HG02884 (cell line): ENCODE measurements around the gene C1orf116.

Experiments
- ATAC-seq: cut with Tn5 transposase; IDR thresholded peaks from one replicate; pipeline ENCODE4 v1.9.1; 2021; ENCODE audit warnings: mild to moderate bottlenecking, moderate library complexity; ENCODE audit not compliant: unreplicated experiment

Gene C1orf116

DNA sequence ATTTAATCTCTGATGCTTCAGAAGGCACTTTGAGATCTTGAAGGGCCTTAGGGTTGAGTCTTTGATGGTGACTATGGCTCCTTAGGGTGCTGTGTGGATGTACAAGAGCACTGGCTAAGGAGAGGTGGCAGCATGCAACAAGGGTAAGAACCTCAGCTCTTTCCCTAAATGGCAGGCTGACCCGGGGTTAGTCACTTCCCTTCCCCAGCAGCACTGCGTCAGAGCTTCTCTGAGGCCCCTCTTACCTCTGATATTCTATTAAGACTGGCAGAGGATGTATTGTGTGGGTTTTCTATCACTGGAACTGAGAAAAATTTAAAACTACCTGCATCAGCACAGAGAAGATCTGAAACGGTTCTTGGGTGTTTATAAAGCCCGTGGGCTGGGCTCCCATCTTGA is 11.8 kb downstream of the C1orf116 start:
- ATAC-seq, result no peak

DNA sequence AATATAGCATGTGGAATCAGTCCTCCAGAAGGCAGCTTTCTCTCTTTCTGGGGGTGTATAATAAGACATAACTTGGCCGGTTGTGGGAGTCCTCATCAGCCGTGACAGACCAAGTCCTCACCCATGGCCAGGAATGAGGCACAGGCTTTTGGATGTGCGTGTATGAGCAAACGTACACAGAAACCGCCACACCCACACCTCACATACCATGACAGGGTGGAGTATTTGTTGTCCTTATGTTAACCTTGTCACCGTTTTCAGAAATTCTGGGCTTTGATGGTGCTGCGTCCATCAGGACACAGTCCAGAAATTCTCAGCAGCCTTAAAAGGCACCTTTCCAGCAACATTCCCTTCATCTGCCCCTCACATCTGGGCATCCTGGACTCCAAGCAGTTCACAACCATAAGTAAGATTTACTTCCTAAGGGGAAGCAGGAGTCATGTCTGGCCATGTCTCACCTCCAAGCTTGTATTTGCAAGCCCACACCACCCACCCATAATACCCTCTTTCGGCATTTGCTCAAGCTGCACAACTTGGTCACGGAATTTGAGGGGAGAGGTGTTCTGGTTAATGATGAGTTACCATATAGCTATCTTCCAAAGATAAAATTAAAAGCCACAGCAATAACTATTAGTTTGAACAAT is 12.4 kb downstream of the C1orf116 start:
- no peak for ATAC-seq

GRCh38 chr1:207019661-207020060 is 12.9 kb downstream of the C1orf116 start:
- no peak for ATAC-seq

GRCh38 chr1:207019161-207019560 is 13.4 kb downstream of the C1orf116 start:
- no peak for ATAC-seq

- no peak for ATAC-seq
These were observed 13.8 kb downstream of the C1orf116 start for GRCh38 chr1:207018707-207019106.

- ATAC-seq, result no peak
These were observed 14.7 kb downstream of the C1orf116 start for GRCh38 chr1:207017615-207018559.

DNA sequence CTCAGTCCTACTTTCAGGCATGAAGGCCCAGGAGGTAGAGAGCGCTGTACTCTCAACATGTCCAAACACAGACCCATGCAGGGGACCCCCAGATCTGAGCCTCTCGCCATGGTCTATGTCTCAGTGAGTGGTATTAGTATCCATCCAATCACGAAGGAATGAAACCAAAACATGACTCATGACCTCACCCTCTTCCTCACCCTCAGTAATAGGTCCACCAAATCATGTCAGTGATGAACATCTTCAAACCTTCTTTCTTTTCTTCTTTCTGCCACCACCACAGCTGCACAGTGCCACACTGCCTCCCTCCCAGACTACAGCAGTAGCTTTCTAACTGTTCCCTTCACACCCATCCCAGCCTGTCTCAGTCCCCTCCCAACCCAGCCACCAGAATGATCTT is 16.8 kb downstream of the C1orf116 start:
- no peak for ATAC-seq

DNA sequence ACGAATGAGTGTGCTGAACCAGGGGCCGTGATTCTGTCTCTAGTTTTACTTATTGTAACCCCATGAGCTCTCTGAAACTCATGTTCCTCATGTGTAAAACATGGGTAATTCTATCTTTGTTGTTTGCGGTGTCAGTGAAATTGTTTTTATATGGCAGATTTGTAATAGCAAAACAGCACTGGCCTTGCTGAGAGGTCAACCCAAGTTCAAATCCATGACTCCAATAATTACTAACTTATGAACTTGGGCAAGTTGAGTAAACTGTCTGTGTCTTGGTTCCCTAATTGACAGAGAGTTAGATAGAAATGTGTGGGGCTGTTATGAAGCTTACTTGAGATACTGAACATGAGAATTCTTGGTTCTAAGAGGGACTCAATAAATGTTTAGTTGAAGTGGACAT is 17.8 kb downstream of the C1orf116 start:
- ATAC-seq, result no peak

- ATAC-seq, result no peak
These were observed 19.1 kb downstream of the C1orf116 start for GRCh38 chr1:207013321-207014085.

- ATAC-seq, result no peak
These were observed 21.8 kb downstream of the C1orf116 start for GRCh38 chr1:207010726-207011125.

DNA sequence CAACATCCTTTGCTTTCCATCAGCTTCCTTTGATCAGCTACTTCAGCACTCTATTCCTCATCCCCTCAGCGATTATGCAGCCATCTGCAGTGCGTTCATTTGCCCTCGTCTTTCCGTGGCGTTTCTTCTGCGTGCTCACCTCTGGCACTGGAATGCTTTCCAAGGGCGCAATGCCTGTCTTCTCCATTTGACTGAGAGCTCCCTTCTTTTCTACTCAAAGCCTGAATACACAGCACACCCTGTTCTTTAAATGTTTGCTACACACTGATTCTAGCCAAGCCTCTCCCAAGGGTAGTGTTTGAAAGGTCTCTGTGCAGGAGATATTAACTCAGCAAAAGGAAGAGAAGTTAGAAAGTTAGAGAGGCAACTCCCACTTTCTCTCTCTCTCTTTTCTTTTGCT is 22.6 kb downstream of the C1orf116 start:
- no peak for ATAC-seq

DNA sequence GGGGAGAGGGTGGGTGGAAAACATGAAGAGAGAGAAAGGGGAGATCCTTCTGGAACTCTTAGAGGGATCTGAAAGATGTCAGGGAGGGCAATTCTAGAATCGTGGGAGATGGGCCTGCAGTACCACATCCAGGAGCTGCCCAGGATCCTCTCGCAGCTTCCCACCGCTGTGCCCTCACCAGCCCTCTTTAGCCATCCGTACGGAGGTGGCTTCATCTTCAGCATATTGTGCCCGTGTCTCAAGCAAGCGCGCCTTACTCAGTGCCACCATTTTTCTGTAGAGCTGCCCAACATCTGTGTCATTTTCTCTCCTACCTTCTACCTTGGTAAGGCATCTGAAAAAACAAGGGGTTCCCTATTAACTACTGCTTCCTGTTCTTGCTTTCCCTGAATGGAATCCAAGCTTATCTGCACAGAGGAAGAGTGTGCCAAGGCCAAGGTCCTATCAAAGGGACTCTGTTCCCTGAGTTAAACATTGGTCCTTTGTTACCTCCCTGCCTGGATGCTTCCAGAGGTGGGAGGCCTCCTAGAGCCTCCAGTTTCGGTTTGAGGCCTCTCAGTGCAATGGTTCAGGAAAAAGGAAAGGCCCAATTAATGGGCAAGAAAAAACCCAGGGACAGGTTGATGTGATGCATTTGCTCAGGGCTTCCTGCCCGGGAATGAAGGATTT is 23.2 kb downstream of the C1orf116 start:
- ATAC-seq, result no peak

DNA sequence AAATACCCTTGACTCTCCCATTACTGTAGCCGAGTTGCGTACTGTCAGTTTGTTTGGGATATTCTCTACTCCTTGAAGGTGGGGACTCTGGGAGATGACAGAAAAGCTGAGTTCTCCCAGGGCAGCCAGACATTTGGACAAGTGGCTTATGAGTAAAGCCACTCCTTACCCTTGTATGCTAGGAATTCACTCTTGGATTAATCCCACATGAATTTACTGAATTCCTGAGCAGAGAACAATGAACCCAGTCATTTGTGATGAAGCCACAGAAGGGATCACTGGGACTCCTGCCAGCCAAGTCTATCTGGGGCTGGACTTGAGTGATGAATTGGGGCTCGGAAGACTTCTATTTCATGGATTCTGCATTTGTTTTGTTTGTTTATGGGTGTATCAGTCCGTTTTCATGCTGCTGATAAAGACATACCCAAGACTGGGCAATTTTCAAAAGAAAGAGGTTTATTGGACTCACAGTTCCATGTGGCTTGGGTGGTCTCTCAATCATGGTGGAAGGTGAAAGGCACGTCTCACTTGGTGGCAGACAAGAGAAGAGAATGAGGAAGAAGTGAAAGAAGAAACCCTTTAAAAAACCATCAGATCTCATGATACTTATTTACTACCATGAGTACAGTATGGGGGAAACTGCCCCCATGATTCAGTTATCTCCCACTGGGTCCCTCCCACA is 25.1 kb downstream of the C1orf116 start:
- ATAC-seq, result no peak

DNA sequence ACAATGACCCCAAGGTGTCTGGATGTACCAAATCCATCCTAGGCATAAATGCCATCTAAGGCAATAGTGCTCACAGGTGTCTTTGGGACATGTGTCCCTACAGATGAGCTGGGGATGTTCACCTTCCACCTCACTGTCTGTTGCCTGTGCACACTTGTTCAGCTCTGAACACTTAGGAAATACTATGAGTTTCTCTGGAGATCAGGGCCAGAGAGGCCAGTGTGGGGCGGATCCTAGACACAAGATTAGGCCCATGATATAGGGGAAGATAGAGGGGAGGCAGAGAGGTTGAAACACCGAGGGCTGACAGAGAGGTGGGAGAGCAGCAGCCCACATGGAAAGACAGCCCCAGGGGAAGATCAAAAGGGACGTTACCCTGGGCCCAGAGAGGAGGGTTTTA is 25.6 kb downstream of the C1orf116 start:
- ATAC-seq, result no peak

DNA sequence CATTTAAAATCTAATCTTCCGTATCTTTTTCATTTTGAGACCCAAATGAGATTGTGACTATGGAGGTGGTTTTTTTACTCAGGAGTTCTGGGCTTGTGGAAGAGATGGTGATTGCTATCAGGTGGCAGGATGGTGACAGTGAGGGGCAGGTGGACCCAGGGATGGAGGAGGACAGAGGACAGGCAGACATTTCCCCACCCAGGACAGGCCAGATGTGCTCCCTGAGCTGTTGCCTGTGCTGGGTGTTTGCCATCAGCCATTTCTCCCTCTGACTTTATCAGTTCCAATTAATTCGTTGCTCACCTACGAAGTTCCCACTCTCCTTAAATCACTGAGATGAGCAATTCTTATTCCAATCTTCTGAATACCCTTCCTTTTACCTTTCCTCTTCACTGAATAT is 26.5 kb downstream of the C1orf116 start:
- no peak for ATAC-seq

DNA sequence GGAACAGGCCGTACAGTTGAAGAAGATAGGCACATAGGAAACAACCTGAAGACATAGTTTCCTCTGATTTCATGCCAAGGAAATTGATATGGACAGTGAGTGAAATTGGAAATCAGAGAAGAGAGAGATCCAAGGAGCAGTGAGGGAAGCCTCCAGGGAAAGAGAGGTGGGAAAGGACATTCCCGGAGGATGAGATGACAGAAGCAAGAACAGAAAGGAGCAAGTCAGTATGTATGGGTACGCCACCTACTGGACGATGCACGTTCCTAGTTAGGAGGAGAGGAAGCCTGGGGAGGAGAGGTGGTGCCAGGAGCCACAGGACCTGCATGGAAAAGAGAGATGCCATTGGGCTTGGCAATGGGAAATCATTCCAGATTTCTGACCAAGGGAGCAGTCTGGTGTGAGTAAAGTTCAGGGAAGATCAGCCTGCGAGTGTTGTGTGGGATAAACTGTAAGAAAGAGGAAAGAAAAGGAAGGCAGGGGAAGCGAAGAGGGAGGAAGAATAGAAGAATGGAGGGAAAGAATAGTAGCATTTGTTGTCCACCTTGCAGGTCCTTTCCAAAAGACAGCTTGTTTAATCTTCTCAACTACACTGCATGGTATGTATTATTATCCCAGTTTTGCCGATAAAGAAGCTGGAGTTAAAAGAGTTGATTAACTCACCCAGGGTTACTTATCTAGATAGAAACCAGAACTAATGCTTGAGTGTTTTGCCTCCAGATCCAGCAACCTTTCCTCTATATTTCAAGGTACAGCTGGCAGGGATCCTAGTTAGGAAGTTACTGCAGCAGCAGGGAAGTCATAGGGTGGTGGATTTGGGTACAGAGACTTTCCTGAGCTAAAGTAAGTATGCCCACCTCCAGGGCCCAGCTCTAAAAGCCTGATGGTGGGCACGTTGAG is 27.4 kb downstream of the C1orf116 start:
- ATAC-seq, result no peak

DNA sequence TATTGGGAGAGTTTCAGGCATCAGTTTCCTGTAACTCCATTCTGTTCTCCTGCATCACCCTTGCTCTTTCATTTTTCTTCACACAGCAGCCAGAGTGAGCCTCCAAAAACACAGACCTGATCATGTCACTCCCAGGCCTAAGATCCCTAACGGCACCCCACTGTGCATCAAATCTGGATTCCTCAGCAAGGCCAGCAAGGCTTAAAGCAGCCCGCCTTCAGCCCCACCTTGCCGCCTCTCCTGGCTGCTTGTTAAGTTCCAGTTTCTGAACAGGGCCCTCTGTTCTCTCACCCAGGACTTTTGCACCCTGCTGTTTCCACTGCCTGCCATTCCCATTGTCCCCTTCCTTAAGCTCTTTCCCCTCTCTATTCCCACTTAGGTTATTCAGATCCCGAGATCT is 29.3 kb downstream of the C1orf116 start:
- no peak for ATAC-seq

- ATAC-seq, result no peak
These were observed 29.8 kb downstream of the C1orf116 start for GRCh38 chr1:207002724-207003146.

- no peak for ATAC-seq
These were observed 30.9 kb downstream of the C1orf116 start for GRCh38 chr1:207001492-207002245.
